NK-92 (cell line): ENCODE results near the gene OCSTAMP.

Source experiments
- DNase-seq: peaks from one replicate; lab custom pipeline; 2025; ENCODE audit not compliant: unreplicated experiment; lab: John Stamatoyannopoulos, UW

The OCSTAMP gene

GRCh38 chr20:46554828-46555227 is 4.4 kb upstream of the OCSTAMP start:
- no peak for DNase-seq

GRCh38 chr20:46553926-46554325 is 3.5 kb upstream of the OCSTAMP start:
- no peak for DNase-seq

GRCh38 chr20:46552460-46553420 is 2.3 kb upstream of the OCSTAMP start:
- DNase-seq = no peak

GRCh38 chr20:46551522-46552381 is 1.3 kb upstream of the OCSTAMP start:
- no peak for DNase-seq

GRCh38 chr20:46549188-46549972 is 1.1 kb downstream of the OCSTAMP start:
- DNase-seq = no peak

- no peak for DNase-seq
Observed at GRCh38 chr20:46548688-46549087, 1.8 kb downstream of the OCSTAMP start.

- no peak for DNase-seq
Observed at GRCh38 chr20:46547995-46548394, 2.5 kb downstream of the OCSTAMP start.

GRCh38 chr20:46546936-46547335 is 3.5 kb downstream of the OCSTAMP start:
- no peak for DNase-seq

- DNase-seq = no peak
Observed at GRCh38 chr20:46546298-46546697, 4.2 kb downstream of the OCSTAMP start.

- DNase-seq = no peak
Observed at GRCh38 chr20:46545827-46546138, 4.7 kb downstream of the OCSTAMP start.

- DNase-seq = no peak
Observed at GRCh38 chr20:46545077-46545826, 5.2 kb downstream of the OCSTAMP start.

- no peak for DNase-seq
Observed at GRCh38 chr20:46544576-46544975, 5.9 kb downstream of the OCSTAMP start.

- no peak for DNase-seq
Observed at GRCh38 chr20:46543959-46544358, 6.5 kb downstream of the OCSTAMP start.

- no peak for DNase-seq
Observed at GRCh38 chr20:46543033-46543432, 7.4 kb downstream of the OCSTAMP start.

- no peak for DNase-seq
Observed at GRCh38 chr20:46541229-46541935, 9.1 kb downstream of the OCSTAMP start.

GRCh38 chr20:46539113-46539512 is 11.3 kb downstream of the OCSTAMP start:
- no peak for DNase-seq

GRCh38 chr20:46530640-46531039 is 19.8 kb downstream of the OCSTAMP start:
- DNase-seq = no peak

- DNase-seq = no peak
Observed at GRCh38 chr20:46523696-46524328, 26.6 kb downstream of the OCSTAMP start.

GRCh38 chr20:46523108-46523507 is 27.3 kb downstream of the OCSTAMP start:
- DNase-seq = no peak
